Glutamatergic neuron (in vitro differentiated cells): Measurements from ENCODE around the gene TP63. TPM values are rescaled to one million over a fixed set of nuclear protein-coding genes. Genes with fewer than 3 reads are reported as not detected.

Source experiments
- DNase-seq: peaks from one replicate; pipeline ENCODE4 v3.0.0; 2022
- H3K27ac Mint-ChIP-seq: one replicate; pipeline ENCODE4 v1.8.0; 2020; ENCODE audit warnings: mild to moderate bottlenecking, mixed read lengths, inconsistent platforms; ENCODE audit not compliant: unreplicated experiment
- H3K27me3 Mint-ChIP-seq: one replicate; pipeline ENCODE4 v1.8.0; 2020; ENCODE audit warnings: mild to moderate bottlenecking, moderate library complexity, mixed read lengths, inconsistent platforms; ENCODE audit not compliant: unreplicated experiment
- H3K36me3 Mint-ChIP-seq: one replicate; pipeline ENCODE4 v1.8.0; 2020; ENCODE audit warnings: mild to moderate bottlenecking, mixed read lengths, inconsistent platforms; ENCODE audit not compliant: unreplicated experiment
- H3K4me1 Mint-ChIP-seq: one replicate; pipeline ENCODE4 v1.8.0; 2020; ENCODE audit warnings: mild to moderate bottlenecking, low read depth, mixed read lengths, inconsistent platforms; ENCODE audit not compliant: unreplicated experiment
- H3K4me3 Mint-ChIP-seq: one replicate; pipeline ENCODE4 v1.8.0; 2020; ENCODE audit warnings: mild to moderate bottlenecking, mixed read lengths, inconsistent platforms; ENCODE audit not compliant: unreplicated experiment
- H3K9me3 Mint-ChIP-seq: one replicate; pipeline ENCODE4 v1.8.0; 2020; ENCODE audit warnings: mild to moderate bottlenecking, moderate library complexity, mixed read lengths, inconsistent platforms; ENCODE audit not compliant: unreplicated experiment
- total RNA-seq: library from RNA; stranded (reverse); fragmentation: NEBNext Ultra II Directional; extraction: Animal tissue kit (Norgen Biotek cat#: 25700); gene quantifications from one replicate; pipeline ENCODE4 v1.2.1, GENCODE V29; 2021; ENCODE audit not compliant: unreplicated experiment
- TF ChIP-seq, protein P1 (sequence below): fragments of 200-600 bp; sonication (generic); IDR thresholded peaks from one replicate; pipeline ENCODE4 v1.5.0; 2021; ENCODE audit not compliant: partially characterized antibody, unreplicated experiment

The TP63 gene
- total RNA-seq, 1 donor from 2014 or later: not detected

DNA sequence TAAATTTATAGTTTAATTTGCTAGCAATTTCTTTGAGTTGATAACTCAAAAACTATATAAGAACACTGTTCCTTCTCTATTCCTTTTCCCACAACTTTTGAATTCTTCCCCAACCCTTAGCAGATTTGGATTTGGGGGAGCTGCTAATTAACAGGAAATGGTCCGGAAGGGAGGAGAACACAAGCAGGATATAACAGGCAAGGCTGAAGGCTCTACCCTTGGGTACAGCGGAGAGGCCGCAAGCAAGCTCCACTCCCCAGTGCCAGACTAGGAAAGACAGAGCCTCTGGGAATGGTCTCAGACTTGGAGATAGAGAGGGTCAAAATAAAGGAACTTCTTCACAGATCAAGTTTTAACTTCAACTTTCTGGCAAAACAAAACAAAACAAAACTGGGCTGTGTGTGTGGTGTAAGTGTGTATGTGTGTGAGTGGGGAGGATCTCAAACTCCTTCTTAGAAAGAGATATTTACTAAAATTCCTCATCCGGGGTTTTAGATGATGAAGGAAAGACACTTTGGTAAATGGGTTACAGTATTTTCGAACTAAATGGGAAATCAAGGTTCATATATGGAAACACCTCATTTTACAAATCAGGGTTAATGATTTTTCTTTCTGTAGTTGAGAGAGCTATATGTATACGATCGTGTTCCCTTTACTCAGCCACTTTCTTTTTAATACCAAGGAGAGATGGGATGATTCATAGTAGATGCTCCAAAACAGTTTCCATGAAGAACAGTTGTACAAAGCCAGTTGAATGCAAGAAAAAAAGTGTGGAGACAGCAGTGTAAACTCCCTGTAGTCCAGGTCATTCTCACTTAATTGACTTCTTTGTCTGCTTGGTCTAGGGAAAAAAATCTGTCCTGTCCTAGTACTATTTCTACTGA, 161.1 kb downstream of the TP63 start:
- Mint-ChIP-seq H3K4me1 (no peaks in the 10 kb centered on the region), H3K27me3 (no peaks in the 10 kb centered on the region), H3K27ac (no peak overlapping the region), H3K4me3 (no peak overlapping the region), H3K36me3 (no peaks in the 10 kb centered on the region), H3K9me3 (no peaks in the 10 kb centered on the region)
- no peak for DNase-seq
- TF ChIP-seq, protein P1, sequence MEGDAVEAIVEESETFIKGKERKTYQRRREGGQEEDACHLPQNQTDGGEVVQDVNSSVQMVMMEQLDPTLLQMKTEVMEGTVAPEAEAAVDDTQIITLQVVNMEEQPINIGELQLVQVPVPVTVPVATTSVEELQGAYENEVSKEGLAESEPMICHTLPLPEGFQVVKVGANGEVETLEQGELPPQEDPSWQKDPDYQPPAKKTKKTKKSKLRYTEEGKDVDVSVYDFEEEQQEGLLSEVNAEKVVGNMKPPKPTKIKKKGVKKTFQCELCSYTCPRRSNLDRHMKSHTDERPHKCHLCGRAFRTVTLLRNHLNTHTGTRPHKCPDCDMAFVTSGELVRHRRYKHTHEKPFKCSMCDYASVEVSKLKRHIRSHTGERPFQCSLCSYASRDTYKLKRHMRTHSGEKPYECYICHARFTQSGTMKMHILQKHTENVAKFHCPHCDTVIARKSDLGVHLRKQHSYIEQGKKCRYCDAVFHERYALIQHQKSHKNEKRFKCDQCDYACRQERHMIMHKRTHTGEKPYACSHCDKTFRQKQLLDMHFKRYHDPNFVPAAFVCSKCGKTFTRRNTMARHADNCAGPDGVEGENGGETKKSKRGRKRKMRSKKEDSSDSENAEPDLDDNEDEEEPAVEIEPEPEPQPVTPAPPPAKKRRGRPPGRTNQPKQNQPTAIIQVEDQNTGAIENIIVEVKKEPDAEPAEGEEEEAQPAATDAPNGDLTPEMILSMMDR: no peak

DNA sequence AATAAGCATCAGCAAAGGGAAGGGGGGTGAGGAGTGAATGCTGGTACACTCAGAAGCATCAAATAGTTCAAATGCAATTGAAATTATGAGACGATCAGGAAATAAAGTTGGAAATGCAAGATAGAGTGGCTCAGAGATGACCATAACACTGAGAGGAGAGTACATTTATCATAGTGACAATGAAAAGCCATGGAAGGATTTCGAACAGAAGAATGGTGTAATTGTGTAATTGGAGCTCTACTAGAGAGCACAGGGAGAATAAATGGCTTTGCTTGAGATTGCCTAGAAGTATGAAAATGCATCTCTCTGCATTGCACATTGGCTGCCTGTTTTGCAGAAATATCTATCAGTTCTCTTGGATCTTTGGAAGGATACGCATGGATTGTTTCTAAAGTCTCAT, 163.3 kb downstream of the TP63 start:
- Mint-ChIP-seq H3K4me3 (no peak overlapping the region), H3K36me3 (no peaks in the 10 kb centered on the region), H3K4me1 (no peaks in the 10 kb centered on the region), H3K27me3 (no peaks in the 10 kb centered on the region), H3K27ac (no peak overlapping the region), H3K9me3 (no peaks in the 10 kb centered on the region)
- DNase-seq: no peak
- TF ChIP-seq, protein P1: no peak

DNA sequence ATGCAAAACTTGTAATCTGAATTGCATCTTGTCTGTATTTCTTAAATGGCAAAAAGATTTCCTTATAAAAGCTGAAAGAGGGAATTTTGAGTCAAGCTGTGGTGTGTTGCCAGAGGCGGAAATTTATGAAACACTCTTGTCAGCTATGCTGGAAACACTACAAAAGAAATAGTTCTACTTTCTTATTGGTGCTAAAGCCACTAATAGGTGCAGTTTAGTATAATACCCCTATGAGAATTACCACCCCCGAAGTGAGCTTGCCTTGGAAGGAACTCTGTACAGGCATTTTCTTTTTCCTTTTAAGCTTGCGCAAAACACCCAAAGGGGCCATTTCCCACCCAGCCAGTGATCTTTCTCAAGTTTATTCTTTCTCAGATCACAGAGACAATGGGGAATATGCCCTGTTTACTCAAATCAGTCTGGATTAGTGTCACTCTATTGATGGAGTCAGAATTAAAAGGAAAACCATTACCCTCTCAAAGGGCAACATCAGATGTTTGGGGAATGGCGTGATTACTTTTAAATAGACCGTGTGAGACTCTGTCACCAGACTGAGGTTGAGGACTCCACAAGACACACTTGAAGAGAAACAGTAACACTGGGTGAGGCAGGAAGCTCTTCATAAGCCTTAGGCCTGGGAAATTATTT, 166.0 kb downstream of the TP63 start:
- no peaks in the 10 kb centered on the region for H3K27me3 Mint-ChIP-seq
- H3K9me3 Mint-ChIP-seq: no peaks in the 10 kb centered on the region
- no peak for DNase-seq
- H3K4me3 Mint-ChIP-seq: no peak overlapping the region
- H3K36me3 Mint-ChIP-seq: no peaks in the 10 kb centered on the region
- TF ChIP-seq, protein P1: no peak
- H3K4me1 Mint-ChIP-seq: no peaks in the 10 kb centered on the region
- H3K27ac Mint-ChIP-seq: no peak overlapping the region

DNA sequence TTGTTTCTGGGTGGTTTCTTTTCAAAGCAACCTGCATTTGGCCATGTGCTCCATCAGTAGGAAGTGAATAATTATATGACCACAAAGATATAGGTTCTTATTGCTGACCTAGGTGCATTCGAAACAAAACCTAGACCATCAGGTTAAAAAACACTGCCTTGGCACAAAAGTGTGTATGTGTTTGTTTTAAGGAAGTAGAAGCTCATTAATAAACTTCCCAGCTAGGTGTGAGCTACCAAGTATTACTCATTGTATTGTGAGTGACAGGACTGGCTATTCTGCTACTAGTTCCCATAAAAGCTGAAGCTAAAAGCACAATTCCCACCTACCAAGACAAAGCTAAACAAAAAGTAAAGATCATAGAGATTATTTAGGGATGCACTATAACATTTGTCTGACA, 168.2 kb downstream of the TP63 start:
- Mint-ChIP-seq H3K4me1 (no peaks in the 10 kb centered on the region), H3K9me3 (no peaks in the 10 kb centered on the region), H3K27ac (no peak overlapping the region), H3K36me3 (no peaks in the 10 kb centered on the region), H3K4me3 (no peak overlapping the region), H3K27me3 (no peaks in the 10 kb centered on the region)
- TF ChIP-seq, protein P1: no peak
- no peak for DNase-seq

DNA sequence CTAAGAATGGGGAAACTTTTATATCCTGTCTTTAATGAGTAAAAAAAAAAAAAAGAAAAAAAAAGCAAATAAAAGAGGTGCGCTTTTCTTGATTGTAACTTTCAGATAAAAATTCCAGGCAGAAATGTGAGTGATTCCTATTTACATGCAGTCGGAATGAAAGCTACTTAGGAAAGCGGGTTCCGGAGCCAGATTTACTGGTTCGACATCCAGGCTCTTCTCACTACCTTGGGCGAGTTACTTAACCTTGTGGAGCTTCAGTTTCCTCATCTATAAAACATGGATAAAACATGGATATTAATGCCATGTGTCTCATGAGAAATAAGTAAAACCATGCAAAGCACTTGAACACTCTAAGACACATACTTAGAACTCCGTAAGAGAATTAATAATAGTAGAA, 169.2 kb downstream of the TP63 start:
- H3K9me3 Mint-ChIP-seq: no peaks in the 10 kb centered on the region
- TF ChIP-seq, protein P1: no peak
- H3K4me3 Mint-ChIP-seq: no peak overlapping the region
- no peaks in the 10 kb centered on the region for H3K27me3 Mint-ChIP-seq
- no peak for DNase-seq
- H3K4me1 Mint-ChIP-seq: no peaks in the 10 kb centered on the region
- no peak overlapping the region for H3K27ac Mint-ChIP-seq
- H3K36me3 Mint-ChIP-seq: no peaks in the 10 kb centered on the region
